KOPT-K1 (cell line): ENCODE results near the gene TICAM1.
"Not testable (repeated sequence)": the region's sequence is repeated elsewhere in the genome, so short reads cannot be mapped to it uniquely, and the experiment has no call there.

Source experiments
- H3K27ac ChIP-seq: fragments of 200-600 bp; sonication (generic); 2 replicates; pipeline ENCODE4 v1.5.1; 2016; ENCODE audit warnings: antibody characterized with exemption, mild to moderate bottlenecking, low read depth, low read length; ENCODE audit not compliant: poor library complexity, severe bottlenecking
- H3K36me3 ChIP-seq: fragments of 200-600 bp; sonication (generic); 2 replicates; pipeline ENCODE4 v1.5.1; 2017; ENCODE audit warnings: antibody characterized with exemption, mild to moderate bottlenecking, low read length, moderate library complexity; ENCODE audit not compliant: insufficient read depth
- H3K9me3 ChIP-seq: fragments of 200-600 bp; sonication (generic); 2 replicates; pipeline ENCODE4 v1.5.1; 2017; ENCODE audit warnings: antibody characterized with exemption, low read length, mild to moderate bottlenecking; ENCODE audit not compliant: insufficient read depth, poor library complexity, severe bottlenecking

The TICAM1 gene

DNA sequence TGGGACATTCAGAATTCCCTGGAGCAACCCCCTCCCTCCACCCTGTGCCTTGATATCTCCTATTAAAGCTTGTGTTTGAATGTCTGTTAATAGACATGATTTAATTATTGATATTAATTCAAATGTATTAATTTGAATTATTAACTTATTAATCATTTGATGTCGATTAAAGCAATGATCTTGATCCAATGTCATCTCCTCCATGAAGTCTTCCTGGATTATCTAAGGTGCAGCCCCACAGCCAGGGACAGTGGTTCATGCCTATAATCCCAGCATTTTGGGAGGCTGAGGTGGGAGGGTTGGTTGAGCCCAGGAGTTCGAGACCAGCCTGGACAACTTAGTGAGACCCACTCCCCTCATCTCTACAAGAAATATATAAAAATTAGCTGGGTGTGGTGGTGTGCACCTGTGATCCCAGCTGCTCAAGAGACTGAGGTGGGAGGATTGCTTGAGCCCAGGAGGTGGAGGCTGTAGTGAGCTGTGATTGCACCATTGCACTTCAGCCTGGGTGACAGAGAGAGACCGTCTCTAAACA lies 30.4 kb downstream of the TICAM1 start:
- H3K9me3 ChIP-seq = no peaks in the 10 kb centered on the region
- H3K36me3 ChIP-seq = peaks cover 26% of the 10 kb centered on the region
- no peak overlapping the region for H3K27ac ChIP-seq

DNA sequence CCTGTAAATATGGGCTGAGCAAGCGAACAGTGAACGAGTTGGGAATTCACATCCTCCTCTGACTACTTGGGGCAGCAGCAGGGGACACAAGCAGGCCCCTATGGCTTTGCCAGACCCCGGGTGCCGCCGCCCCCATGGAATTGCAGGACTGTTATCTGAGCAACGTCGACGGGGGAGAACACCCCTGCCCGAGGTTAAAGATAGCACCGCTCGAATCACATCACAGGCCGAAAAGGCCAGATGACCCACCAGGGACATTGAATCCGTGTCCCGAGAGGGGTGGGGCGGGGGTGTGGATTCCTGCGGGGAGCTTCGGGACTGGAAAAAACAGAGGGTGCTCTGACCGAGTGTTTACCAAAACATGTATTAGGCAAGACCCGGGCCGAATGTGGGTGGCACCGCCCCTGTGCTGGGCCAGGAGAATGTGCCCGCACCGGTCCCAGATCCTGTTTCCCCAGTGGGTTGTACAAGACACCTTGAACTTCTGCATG lies 30.9 kb downstream of the TICAM1 start:
- H3K9me3 ChIP-seq = no peaks in the 10 kb centered on the region
- no peak overlapping the region for H3K27ac ChIP-seq

DNA sequence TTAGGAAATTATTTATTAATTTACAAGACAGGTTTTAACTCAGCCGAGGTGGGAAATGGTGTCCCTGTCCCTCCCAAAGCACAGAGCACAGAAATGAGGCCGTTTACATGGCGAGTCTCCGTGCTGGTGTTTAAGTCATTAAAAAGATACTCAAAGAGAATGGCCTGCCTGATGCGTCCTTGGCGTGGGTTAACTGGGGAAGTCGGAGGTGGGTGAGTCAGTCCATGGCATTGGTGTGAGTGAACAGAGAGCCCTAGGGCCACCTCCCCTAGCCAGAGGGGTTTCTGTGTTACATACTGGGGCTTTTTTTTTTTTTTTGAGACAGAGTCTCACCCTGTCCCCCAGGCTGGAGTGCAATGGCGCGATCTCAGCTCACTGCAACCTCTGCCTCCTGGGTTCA lies 36.1 kb downstream of the TICAM1 start:
- H3K27ac ChIP-seq = no peak overlapping the region
- no peaks in the 10 kb centered on the region for H3K9me3 ChIP-seq
- H3K36me3 ChIP-seq = peaks cover 60% of the 10 kb centered on the region

More for the DNA sequence above, 30.9 kb downstream of the TICAM1 start:
- H3K36me3 ChIP-seq = peaks cover 31% of the 10 kb centered on the region

DNA sequence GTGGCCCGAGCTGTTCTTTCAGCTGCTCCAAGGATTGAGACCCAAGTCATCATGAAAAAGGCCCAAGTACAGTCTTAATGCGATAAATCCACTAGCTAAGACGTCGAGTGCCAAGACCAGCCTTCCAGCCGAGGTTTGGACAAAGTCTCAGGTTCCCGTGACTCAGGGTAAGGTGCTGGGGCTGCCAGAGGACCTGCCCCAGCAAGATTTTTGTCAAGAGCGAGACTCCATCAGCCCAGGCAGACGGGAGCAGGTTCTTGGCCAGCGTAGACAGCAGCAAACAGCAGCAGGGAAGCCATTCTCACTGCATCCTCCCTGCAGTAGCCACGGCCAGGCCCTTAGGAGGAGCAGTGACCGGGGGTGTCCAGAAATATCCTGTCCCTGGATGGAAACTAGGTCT lies 36.5 kb downstream of the TICAM1 start:
- Histone ChIP-seq H3K9me3 (no peaks in the 10 kb centered on the region), H3K36me3 (peaks cover 60% of the 10 kb centered on the region), H3K27ac (no peak overlapping the region)

DNA sequence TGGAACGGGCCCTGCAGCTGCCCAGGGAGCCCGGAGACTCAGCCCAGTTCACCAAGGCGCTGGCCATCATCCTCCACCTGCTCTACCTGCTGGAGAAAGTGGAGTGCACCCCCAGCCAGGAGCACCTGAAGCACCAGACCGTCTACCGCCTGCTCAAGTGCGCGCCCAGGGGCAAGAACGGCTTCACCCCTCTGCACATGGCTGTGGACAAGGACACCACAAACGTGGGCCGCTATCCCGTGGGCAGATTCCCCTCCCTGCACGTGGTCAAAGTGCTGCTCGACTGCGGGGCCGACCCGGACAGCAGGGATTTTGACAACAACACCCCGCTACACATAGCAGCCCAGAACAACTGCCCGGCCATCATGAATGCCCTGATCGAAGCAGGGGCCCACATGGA lies 38.2 kb downstream of the TICAM1 start:
- H3K36me3 ChIP-seq = peaks cover 52% of the 10 kb centered on the region
- H3K9me3 ChIP-seq, H3K27ac ChIP-seq: not testable (repeated sequence)

DNA sequence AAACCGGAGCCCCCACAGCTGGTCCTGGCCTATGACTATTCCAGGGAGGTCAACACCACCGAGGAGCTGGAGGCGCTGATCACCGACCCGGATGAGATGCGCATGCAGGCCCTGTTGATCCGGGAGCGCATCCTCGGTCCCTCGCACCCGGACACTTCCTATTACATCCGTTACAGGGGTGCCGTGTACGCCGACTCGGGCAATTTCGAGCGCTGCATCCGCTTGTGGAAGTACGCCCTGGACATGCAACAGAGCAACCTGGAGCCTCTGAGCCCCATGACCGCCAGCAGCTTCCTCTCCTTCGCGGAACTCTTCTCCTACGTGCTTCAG lies 38.7 kb downstream of the TICAM1 start:
- H3K27ac ChIP-seq = peak overlapping the region; percentile 91
- H3K9me3 ChIP-seq = not testable (repeated sequence)
- H3K36me3 ChIP-seq = peaks cover 51% of the 10 kb centered on the region

DNA sequence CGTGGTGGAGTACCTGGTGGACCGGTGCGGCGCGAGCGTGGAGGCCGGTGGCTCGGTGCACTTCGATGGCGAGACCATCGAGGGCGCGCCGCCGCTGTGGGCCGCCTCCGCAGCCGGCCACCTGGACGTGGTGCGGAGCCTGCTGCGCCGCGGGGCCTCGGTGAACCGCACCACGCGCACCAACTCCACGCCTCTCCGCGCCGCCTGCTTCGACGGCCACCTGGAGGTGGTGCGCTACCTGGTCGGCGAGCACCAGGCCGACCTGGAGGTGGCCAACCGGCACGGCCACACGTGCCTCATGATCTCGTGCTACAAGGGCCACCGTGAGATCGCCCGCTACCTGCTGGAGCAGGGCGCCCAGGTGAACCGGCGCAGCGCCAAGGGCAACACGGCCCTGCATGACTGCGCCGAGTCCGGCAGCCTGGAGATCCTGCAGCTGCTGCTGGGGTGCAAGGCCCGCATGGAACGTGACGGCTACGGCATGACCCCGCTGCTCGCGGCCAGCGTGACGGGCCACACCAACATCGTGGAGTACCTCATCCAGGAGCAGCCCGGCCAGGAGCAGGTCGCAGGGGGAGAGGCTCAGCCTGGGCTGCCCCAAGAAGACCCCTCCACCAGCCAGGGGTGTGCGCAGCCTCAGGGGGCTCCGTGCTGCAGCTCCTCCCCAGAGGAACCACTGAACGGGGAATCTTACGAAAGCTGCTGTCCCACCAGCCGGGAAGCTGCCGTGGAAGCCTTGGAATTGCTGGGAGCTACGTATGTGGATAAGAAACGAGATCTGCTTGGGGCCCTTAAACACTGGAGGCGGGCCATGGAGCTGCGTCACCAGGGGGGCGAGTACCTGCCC lies 39.3 kb downstream of the TICAM1 start:
- H3K9me3 ChIP-seq = not testable (repeated sequence)
- H3K36me3 ChIP-seq = peaks cover 45% of the 10 kb centered on the region
- peak overlapping the region; percentile 91 for H3K27ac ChIP-seq

DNA sequence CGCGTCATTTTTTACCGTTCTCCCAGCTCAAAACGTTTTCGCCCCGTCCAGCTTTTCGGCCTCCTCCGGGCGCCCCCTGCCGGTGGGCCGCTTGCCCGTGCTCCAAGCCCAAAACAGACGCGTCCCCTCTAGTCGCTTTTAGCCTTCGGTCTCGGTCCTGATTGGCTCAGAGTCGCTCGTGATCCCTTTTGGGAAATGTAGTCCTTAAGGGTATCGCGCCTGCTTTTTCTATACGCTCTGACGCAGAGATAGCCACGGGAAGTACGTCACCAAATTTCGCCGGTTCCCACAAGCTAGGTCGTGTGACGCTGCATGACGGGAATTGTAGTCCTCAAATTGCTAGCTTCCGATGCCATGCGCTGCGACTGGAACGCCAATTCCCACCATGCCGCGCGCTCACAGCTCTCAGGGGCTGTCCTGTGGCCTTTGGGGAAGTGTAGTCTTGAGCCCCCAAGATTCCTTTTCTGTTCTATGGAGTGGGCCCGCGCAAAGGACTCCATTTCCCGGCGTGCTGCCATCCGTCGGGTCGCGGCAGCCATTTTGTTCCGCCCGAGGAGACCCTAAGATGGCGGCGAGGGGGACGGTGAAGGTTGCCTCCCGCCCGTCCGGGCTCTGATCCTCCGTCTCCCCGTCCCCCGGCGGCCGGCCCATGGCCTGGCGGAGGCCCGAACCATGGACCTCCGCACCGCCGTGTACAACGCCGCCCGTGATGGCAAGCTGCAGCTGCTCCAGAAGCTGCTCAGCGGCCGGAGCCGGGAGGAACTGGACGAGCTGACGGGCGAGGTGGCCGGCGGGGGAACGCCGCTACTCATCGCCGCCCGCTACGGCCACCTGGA lies 40.1 kb downstream of the TICAM1 start, which contains the start of gene FEM1A:
Gene FEM1A, plus strand, starts transcription at position 552 of the 836 bp plus-strand sequence. Its CDS starts 121 bp downstream, at position 673.
- H3K27ac ChIP-seq = peak within 1 kb of the TSS; percentile 91
- H3K36me3 ChIP-seq = peaks cover 37% of the 10 kb centered on the region
- no peaks in the 10 kb centered on the region for H3K9me3 ChIP-seq

DNA sequence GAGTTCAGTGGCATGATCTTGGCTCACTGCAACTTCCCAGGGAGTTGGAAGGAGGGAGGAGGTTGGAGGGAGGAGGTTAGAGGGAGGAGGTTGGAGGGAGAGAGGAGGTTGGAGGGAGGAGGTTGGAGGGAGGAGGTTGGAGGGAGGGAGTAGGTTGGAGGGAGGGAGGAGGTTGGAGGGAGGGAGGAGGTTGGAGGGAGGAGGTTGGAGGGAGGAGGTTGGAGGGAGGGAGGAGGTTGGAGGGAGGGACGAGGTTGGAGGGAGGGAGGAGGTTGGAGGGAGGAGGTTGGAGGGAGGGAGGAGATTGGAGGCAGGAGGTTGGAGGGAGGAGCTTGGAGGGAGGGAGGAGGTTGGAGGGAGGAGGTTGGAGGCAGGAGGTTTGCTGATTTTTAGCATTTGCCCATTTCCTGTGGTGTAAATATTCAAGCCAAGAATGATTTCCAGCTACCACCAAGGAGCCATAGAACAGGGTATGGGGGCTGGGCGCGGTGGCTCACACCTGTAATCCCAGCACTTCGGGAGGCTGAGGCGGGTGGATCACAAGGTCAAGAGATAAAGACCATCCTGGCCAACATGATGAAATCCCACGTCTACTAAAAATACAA lies 45.0 kb downstream of the TICAM1 start:
- not testable (repeated sequence) for H3K27ac ChIP-seq, H3K36me3 ChIP-seq, H3K9me3 ChIP-seq

DNA sequence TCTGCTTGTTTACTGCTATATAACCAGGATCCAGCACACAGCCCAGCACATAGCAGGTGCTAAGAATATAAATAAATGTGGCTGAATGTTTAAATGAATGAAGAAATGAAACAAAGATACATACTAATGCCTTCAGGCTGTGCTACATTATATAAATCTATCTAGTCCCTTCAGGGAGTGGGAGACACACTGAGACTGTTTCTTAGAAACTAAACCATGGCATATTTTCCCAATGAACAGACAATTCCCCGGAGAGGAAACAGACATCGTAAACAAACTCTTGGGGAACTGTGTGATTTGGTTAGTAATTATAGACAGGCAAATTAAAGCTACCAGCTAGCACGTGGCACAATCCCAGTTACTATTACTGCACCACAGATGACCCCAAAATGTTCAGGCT lies 49.7 kb downstream of the TICAM1 start:
- no peaks in the 10 kb centered on the region for H3K36me3 ChIP-seq
- H3K9me3 ChIP-seq = peaks cover 4% of the 10 kb centered on the region
- H3K27ac ChIP-seq = no peak overlapping the region

DNA sequence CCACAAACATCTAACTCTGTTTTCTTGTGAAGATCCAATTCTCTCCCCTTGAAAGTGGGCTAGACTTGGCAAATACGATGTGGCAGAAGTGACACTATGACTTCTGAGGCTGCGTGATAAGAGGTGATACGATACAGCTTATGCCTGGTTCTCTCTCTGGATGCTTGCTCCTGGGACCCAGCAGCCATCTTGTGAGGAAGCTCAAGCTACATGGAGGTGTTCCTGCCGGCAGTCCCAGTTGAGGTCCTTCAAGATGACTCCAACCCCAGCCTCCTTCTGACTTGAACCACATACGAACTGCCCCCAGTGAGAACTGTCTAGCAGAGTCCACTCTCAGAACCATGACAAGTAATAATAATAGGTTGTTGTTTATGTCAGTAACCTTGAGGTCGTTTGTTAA lies 50.7 kb downstream of the TICAM1 start:
- H3K36me3 ChIP-seq = no peaks in the 10 kb centered on the region
- no peak overlapping the region for H3K27ac ChIP-seq
- peaks cover 4% of the 10 kb centered on the region for H3K9me3 ChIP-seq

DNA sequence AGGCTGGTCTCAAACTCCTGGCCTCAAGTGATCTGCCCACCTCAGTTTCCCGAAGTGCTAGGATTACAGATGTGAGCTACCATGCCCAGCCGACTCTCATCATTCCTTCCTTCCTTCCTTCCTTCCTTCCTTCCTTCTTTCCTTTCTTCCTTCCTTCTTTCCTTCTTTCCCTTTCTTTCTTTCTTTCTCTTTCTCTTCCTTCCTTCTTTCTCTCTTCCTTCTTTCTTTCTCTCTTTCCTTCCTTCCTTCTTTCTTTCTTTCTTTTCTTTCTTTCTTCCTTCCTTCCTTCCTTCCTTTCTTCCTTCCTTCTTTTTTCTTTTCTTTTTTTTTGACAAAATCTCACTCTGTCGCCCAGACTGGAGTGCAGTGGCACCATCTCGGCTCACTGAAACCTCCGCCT lies 53.4 kb downstream of the TICAM1 start:
- not testable (repeated sequence) for H3K9me3 ChIP-seq, H3K36me3 ChIP-seq, H3K27ac ChIP-seq

DNA sequence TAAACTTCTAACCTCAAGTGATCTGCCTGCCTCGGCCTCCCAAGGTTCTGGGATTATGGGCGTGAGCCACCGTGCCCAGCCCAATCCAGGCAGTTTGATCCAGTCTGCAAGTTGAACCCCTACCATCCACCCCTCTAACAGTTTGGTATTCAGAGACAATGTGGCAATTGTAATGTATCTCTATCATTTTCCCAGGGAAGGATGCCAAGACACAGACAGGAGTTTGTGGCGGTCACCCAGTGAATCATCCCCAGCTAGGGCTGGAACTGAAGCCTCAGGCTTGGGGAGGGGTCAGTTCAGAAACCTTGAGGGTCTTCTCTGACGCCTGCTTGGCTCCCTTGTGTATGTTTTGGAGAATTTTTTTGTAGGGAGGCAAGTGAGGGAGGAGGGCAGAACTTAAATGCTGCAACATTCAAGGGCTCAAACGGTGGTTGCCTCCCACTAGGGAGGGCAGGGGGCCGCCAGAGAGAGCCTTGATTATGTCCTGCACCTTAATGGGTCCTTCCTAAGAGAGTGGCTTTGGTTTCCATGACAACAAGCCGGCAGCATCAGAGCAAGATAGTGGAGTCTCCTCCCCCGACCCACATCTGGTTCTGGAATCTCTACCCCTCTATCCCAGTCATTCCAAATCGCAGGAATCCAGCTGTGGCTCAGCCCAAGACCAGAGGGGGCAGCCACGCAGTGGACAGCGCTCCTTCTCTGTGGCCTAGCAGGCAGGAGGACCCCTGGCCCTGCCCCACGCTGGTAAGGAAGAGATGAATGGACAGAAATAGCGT lies 54.9 kb downstream of the TICAM1 start:
- Histone ChIP-seq H3K9me3 (peaks cover 4% of the 10 kb centered on the region), H3K36me3 (no peaks in the 10 kb centered on the region)

DNA sequence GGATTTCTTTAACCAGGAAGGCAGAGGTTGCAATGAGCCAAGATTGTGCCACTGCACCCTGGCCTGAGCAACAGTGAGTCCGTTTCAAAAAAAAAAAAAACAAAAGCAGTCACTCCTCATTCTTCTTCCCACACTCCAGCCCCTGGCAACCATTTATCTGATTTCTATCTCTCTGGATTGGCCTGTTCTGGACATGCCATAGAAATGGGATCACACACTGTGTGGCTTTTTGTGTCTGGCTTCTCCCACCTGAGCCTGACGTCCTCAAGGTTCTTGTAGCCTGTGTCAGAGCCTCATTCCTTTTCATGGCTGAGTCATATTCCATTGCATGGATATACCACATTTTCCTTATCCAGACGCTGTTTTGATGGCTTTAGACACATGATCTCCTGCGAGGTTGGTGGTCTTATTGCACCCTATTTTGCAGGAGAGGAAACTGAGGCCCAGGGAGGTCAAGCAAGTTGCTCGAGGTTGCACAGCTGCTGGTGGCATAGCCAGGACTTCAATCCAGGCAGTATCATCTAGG lies 55.8 kb downstream of the TICAM1 start:
- Histone ChIP-seq H3K27ac (no peak overlapping the region), H3K9me3 (peaks cover under 1% of the 10 kb centered on the region), H3K36me3 (no peaks in the 10 kb centered on the region)

More for the DNA sequence above, 54.9 kb downstream of the TICAM1 start:
- H3K27ac ChIP-seq = no peak overlapping the region
